GM23338 (cell line): ENCODE measurements around the gene KLHL40. TPM values are rescaled to one million over a fixed set of nuclear protein-coding genes. Genes with fewer than 3 reads are reported as not detected.

Source experiments
- ATAC-seq: fragments of 200-7000 bp; cut with Tn5 transposase; 3 replicates; pipeline ENCODE4 v1.9.1; 2020
- DNase-seq: peaks from one replicate; pipeline ENCODE4 v3.0.0-alpha.2; 2015; ENCODE audit warnings: low spot score
- H2AFZ ChIP-seq: fragments of 200-600 bp; sonication (generic); 2 replicates; pipeline ENCODE4 v1.8.0; 2016; ENCODE audit warnings: antibody characterized with exemption, mild to moderate bottlenecking, moderate library complexity
- H3F3A ChIP-seq: fragments of 200-600 bp; sonication (generic); replicated peaks from 2 replicates; pipeline ENCODE4 v1.8.0; 2017; ENCODE audit warnings: antibody characterized with exemption, mixed run types, low read depth
- H3K27ac ChIP-seq: fragments of 200-600 bp; sonication (generic); 2 replicates; pipeline ENCODE4 v1.6.1; 2016; ENCODE audit warnings: low read depth
- H3K27me3 ChIP-seq: fragments of 200-600 bp; sonication (generic); 2 replicates; pipeline ENCODE4 v1.8.0; 2016; ENCODE audit warnings: mild to moderate bottlenecking, mixed run types, moderate library complexity; ENCODE audit not compliant: insufficient read depth
- H3K36me3 ChIP-seq: fragments of 200-600 bp; sonication (generic); 2 replicates; pipeline ENCODE4 v1.8.0; 2016; ENCODE audit warnings: mild to moderate bottlenecking; ENCODE audit not compliant: insufficient read depth
- H3K4me1 ChIP-seq: fragments of 200-600 bp; sonication (generic); 2 replicates; pipeline ENCODE4 v1.8.0; 2016; ENCODE audit warnings: mild to moderate bottlenecking, moderate library complexity; ENCODE audit not compliant: insufficient read depth
- H3K4me2 ChIP-seq: fragments of 200-600 bp; sonication (generic); 2 replicates; pipeline ENCODE4 v1.7.1; 2017; ENCODE audit warnings: mixed run types
- H3K4me3 ChIP-seq: fragments of 200-600 bp; sonication (generic); 2 replicates; pipeline ENCODE4 v1.6.1; 2016; ENCODE audit warnings: mixed run types
- H3K79me2 ChIP-seq: fragments of 200-600 bp; sonication (generic); replicated peaks from 2 replicates; pipeline ENCODE4 v1.8.0; 2017; ENCODE audit warnings: mild to moderate bottlenecking; ENCODE audit not compliant: insufficient read depth
- H3K9me2 ChIP-seq: fragments of 200-600 bp; sonication (generic); 2 replicates; pipeline ENCODE4 v1.8.0; 2017; ENCODE audit not compliant: insufficient read depth
- H4K20me1 ChIP-seq: fragments of 200-600 bp; sonication (generic); replicated peaks from 2 replicates; pipeline ENCODE4 v1.8.0; 2017; ENCODE audit warnings: mild to moderate bottlenecking; ENCODE audit not compliant: insufficient read depth
- H3K27ac Mint-ChIP-seq: 2 replicates; pipeline ENCODE4 v1.8.0; 2020; ENCODE audit warnings: inconsistent platforms, mild to moderate bottlenecking, moderate library complexity, mixed read lengths
- H3K27me3 Mint-ChIP-seq: 3 replicates; pipeline ENCODE4 v1.8.0; 2022; ENCODE audit warnings: low read depth, mild to moderate bottlenecking, moderate library complexity, mixed read lengths, inconsistent platforms; ENCODE audit not compliant: insufficient read depth, poor library complexity
- H3K36me3 Mint-ChIP-seq: 3 replicates; pipeline ENCODE4 v1.8.0; 2021; ENCODE audit warnings: low read depth, mild to moderate bottlenecking, inconsistent platforms, moderate library complexity, mixed read lengths
- H3K4me1 Mint-ChIP-seq: 3 replicates; pipeline ENCODE4 v1.8.0; 2020; ENCODE audit warnings: mild to moderate bottlenecking, inconsistent platforms, mixed read lengths
- H3K4me3 Mint-ChIP-seq: 3 replicates; pipeline ENCODE4 v1.8.0; 2021; ENCODE audit warnings: moderate library complexity, mild to moderate bottlenecking, inconsistent platforms, mixed read lengths
- H3K9me3 Mint-ChIP-seq: 3 replicates; pipeline ENCODE4 v1.8.0; 2020; ENCODE audit warnings: moderate library complexity, mild to moderate bottlenecking, inconsistent platforms, mixed read lengths
- CREB1 ChIP-seq: fragments of 250-450 bp; sonication (Bioruptor Pico); IDR thresholded peaks from 2 replicates; pipeline ENCODE4 v1.5.0; 2020; ENCODE audit warnings: low read depth, mild to moderate bottlenecking, moderate library complexity
- EZH2 ChIP-seq: fragments of 200-600 bp; sonication (generic); IDR thresholded peaks from one replicate; pipeline ENCODE4 v1.8.0; 2017; ENCODE audit warnings: antibody characterized with exemption, mild to moderate bottlenecking, low read depth; ENCODE audit not compliant: unreplicated experiment
- EZH2phosphoT487 ChIP-seq: fragments of 200-600 bp; sonication (generic); IDR thresholded peaks from one replicate; pipeline ENCODE4 v1.8.1; 2018; ENCODE audit warnings: antibody characterized with exemption; ENCODE audit not compliant: unreplicated experiment
- JUNB ChIP-seq: IDR thresholded peaks from one replicate; pipeline ENCODE4 v1.6.1; 2016; ENCODE audit warnings: antibody characterized with exemption; ENCODE audit not compliant: unreplicated experiment
- NANOG ChIP-seq: IDR thresholded peaks from 2 replicates; pipeline ENCODE4 v1.6.1; 2016; ENCODE audit warnings: antibody characterized with exemption, borderline replicate concordance
- STAT1 ChIP-seq: IDR thresholded peaks from one replicate; pipeline ENCODE4 v1.6.1; 2016; ENCODE audit warnings: antibody characterized with exemption; ENCODE audit not compliant: unreplicated experiment
- ZNF114 ChIP-seq: fragments of 250-450 bp; sonication (Bioruptor Pico); IDR thresholded peaks from 2 replicates; pipeline ENCODE4 v1.5.0; 2020; ENCODE audit warnings: mild to moderate bottlenecking, moderate library complexity
- ZNF331 ChIP-seq: fragments of 250-450 bp; sonication (Bioruptor Pico); IDR thresholded peaks from 2 replicates; pipeline ENCODE4 v1.5.0; 2020; ENCODE audit warnings: low read depth, mild to moderate bottlenecking, moderate library complexity
- polyA plus RNA-seq: library from polyadenylated mRNA; unstranded; fragments of >200 nt; fragmentation: Nextera tagmentation; extraction: Ambion mirVana; gene quantifications from 2 replicates; pipeline ENCODE4 v1.2.1, GENCODE V29; 2016
- total RNA-seq: library from RNA; depleted of rRNA; stranded (reverse); fragments of >200 nt; shearing (Covaris generic); gene quantifications from 2 replicates; pipeline ENCODE4 v1.2.3, GENCODE V29; 2014
- TF ChIP-seq, protein P1 (sequence below), 2 experiments: fragments of 200-600 bp in 1 of 2; sonication (generic) in 1 of 2; conservative IDR thresholded peaks; 2 replicates each; pipeline versions ENCODE4 v1.5.1 to v1.6.1; 2016 to 2017; ENCODE audit warnings: antibody characterized with exemption in 2 of 2, low read depth in 2 of 2, mild to moderate bottlenecking in 2 of 2, moderate library complexity in 1 of 2
- TF ChIP-seq, protein P2 (sequence below): IDR thresholded peaks from 2 replicates; pipeline ENCODE4 v1.6.1; 2016; ENCODE audit warnings: antibody characterized with exemption
- TF ChIP-seq, protein P3 (sequence below): IDR thresholded peaks from one replicate; pipeline ENCODE4 v1.6.1; 2018; ENCODE audit warnings: antibody characterized with exemption; ENCODE audit not compliant: unreplicated experiment

KLHL40 gene
- total and polyA plus RNA-seq, 2 experiments from 2014 or later, result not detected

DNA sequence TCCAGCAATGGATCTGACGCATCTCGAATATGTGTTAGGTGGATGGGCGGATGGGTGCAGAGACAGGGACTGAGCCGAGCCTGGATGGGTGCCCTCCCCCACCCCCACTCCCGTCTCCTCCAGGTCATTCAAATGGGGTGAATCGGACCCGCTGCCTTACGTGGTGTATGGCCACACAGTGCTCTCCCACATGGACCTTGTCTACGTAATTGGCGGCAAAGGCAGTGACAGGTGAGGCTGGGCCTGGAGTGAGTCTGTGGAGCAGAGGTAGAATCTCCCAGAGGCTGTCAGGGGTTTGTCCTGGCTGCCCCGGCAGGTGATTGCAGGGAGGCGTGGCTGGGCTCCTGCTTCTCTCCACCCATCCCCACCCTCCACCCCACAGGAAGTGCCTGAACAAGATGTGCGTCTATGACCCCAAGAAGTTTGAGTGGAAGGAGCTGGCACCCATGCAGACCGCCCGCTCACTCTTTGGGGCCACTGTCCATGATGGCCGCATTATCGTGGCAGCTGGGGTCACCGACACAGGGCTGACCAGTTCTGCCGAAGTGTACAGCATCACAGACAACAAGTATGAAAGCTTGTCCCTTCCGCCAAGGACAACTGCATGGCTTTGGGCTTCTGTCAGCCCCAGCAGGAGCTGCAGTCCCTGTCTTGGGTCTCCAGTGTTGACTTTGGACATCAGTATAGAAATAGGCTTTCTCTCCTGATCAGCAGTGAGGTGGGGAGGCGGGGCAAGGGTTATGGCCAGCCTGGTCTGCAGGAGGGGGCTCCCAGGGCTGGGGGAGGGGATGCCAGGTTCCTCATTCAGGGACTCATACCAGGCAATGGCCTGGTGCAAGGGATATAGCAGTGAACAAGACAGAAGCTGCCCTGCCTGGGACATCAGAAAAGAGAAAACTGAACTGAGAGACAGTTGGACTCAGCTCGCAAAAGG is 3.4 kb downstream of the KLHL40 start:
- TF ChIP-seq, protein P1, sequence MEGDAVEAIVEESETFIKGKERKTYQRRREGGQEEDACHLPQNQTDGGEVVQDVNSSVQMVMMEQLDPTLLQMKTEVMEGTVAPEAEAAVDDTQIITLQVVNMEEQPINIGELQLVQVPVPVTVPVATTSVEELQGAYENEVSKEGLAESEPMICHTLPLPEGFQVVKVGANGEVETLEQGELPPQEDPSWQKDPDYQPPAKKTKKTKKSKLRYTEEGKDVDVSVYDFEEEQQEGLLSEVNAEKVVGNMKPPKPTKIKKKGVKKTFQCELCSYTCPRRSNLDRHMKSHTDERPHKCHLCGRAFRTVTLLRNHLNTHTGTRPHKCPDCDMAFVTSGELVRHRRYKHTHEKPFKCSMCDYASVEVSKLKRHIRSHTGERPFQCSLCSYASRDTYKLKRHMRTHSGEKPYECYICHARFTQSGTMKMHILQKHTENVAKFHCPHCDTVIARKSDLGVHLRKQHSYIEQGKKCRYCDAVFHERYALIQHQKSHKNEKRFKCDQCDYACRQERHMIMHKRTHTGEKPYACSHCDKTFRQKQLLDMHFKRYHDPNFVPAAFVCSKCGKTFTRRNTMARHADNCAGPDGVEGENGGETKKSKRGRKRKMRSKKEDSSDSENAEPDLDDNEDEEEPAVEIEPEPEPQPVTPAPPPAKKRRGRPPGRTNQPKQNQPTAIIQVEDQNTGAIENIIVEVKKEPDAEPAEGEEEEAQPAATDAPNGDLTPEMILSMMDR (conservative IDR thresholded peaks at IDR 0.05; ENCODE audit: low read depth in 2 of 2), result no peak
- TF ChIP-seq NANOG, result no peak
- TF ChIP-seq ZNF114 (CRISPR knock-in tag), result no peak
- TF ChIP-seq JUNB, result no peak
- TF ChIP-seq, protein P2, sequence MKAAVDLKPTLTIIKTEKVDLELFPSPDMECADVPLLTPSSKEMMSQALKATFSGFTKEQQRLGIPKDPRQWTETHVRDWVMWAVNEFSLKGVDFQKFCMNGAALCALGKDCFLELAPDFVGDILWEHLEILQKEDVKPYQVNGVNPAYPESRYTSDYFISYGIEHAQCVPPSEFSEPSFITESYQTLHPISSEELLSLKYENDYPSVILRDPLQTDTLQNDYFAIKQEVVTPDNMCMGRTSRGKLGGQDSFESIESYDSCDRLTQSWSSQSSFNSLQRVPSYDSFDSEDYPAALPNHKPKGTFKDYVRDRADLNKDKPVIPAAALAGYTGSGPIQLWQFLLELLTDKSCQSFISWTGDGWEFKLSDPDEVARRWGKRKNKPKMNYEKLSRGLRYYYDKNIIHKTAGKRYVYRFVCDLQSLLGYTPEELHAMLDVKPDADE, result no peak
- TF ChIP-seq EZH2, result no peak
- no peak for TF ChIP-seq EZH2phosphoT487
- no peak for TF ChIP-seq ZNF331 (CRISPR knock-in tag)
- no peaks in the 10 kb centered on the region for H3K4me1 ChIP-seq
- DNase-seq, result no peak
- H3K4me3 Mint-ChIP-seq, result no peak overlapping the region
- H3K27ac Mint-ChIP-seq, result no peak overlapping the region
- peaks cover 19% of the 10 kb centered on the region for H3K4me1 Mint-ChIP-seq
- H4K20me1 ChIP-seq, result no peaks in the 10 kb centered on the region
- H3K27me3 Mint-ChIP-seq, result peaks cover 17% of the 10 kb centered on the region
- H3F3A ChIP-seq, result no peaks in the 10 kb centered on the region
- no peaks in the 10 kb centered on the region for H3K36me3 ChIP-seq
- H3K27me3 ChIP-seq, result no peaks in the 10 kb centered on the region
- no peaks in the 10 kb centered on the region for H3K36me3 Mint-ChIP-seq
- H2AFZ ChIP-seq, result no peak overlapping the region
- H3K27ac ChIP-seq, result no peak overlapping the region
- no peak overlapping the region for H3K4me3 ChIP-seq
- H3K4me2 ChIP-seq, result no peak overlapping the region
- no peaks in the 10 kb centered on the region for H3K79me2 ChIP-seq
- no peak for ATAC-seq
- H3K9me2 ChIP-seq, result no peaks in the 10 kb centered on the region
- H3K9me3 Mint-ChIP-seq, result no peaks in the 10 kb centered on the region

DNA sequence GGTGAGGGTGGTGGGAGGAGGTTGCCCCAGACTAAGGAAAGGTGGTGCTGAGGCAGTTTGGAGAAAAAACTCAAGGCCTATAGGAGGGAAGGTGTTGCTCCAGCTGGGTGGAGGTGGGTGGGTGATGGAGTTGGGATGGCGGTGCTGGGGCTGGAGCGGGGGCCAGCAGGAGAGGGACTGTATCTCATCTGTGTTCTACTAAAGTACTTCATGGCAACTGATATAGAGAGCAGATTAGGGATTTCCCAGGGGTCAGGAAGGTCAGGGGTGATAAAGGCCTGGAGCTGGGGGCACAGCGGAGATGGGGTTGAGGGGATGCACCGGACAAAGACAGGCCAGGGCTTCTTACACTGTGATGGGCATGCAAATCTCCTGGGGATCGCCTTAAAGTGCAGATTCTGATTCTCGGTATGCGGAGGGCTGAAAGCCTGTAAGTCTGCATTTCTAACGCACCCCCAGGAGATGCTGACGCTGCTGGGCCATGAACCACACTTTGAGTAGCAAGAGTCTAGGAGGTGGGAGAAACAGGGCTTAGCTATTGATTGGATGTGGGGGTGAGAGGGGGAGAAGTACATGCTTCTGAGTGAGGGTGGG is 4.2 kb downstream of the KLHL40 start:
- Histone ChIP-seq H3K79me2 (no peaks in the 10 kb centered on the region), H3K36me3 (no peaks in the 10 kb centered on the region), H3K9me2 (no peaks in the 10 kb centered on the region), H3K4me3 (no peak overlapping the region), H3F3A (no peaks in the 10 kb centered on the region), H3K27ac (no peak overlapping the region), H3K4me2 (no peak overlapping the region), H3K27me3 (no peaks in the 10 kb centered on the region), H3K4me1 (no peaks in the 10 kb centered on the region), H2AFZ (no peak overlapping the region), H4K20me1 (no peaks in the 10 kb centered on the region)
- H3K9me3 Mint-ChIP-seq, result no peaks in the 10 kb centered on the region
- H3K4me3 Mint-ChIP-seq, result no peak overlapping the region
- DNase-seq, result no peak
- H3K36me3 Mint-ChIP-seq, result no peaks in the 10 kb centered on the region
- ATAC-seq, result peak; percentile 18; the same call in 2 of the 3 replicates
- H3K27ac Mint-ChIP-seq, result no peak overlapping the region
- H3K4me1 Mint-ChIP-seq, result peaks cover 19% of the 10 kb centered on the region
- H3K27me3 Mint-ChIP-seq, result peaks cover 17% of the 10 kb centered on the region
- TF ChIP-seq, protein P3, sequence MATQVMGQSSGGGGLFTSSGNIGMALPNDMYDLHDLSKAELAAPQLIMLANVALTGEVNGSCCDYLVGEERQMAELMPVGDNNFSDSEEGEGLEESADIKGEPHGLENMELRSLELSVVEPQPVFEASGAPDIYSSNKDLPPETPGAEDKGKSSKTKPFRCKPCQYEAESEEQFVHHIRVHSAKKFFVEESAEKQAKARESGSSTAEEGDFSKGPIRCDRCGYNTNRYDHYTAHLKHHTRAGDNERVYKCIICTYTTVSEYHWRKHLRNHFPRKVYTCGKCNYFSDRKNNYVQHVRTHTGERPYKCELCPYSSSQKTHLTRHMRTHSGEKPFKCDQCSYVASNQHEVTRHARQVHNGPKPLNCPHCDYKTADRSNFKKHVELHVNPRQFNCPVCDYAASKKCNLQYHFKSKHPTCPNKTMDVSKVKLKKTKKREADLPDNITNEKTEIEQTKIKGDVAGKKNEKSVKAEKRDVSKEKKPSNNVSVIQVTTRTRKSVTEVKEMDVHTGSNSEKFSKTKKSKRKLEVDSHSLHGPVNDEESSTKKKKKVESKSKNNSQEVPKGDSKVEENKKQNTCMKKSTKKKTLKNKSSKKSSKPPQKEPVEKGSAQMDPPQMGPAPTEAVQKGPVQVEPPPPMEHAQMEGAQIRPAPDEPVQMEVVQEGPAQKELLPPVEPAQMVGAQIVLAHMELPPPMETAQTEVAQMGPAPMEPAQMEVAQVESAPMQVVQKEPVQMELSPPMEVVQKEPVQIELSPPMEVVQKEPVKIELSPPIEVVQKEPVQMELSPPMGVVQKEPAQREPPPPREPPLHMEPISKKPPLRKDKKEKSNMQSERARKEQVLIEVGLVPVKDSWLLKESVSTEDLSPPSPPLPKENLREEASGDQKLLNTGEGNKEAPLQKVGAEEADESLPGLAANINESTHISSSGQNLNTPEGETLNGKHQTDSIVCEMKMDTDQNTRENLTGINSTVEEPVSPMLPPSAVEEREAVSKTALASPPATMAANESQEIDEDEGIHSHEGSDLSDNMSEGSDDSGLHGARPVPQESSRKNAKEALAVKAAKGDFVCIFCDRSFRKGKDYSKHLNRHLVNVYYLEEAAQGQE, result no peak
- TF ChIP-seq EZH2phosphoT487 (no peak), JUNB (no peak), EZH2 (no peak), CREB1 (CRISPR knock-in tag) (no peak), ZNF331 (CRISPR knock-in tag) (no peak), STAT1 (no peak), ZNF114 (CRISPR knock-in tag) (no peak), NANOG (no peak)
- TF ChIP-seq, protein P1 (conservative IDR thresholded peaks at IDR 0.05; ENCODE audit: low read depth in 2 of 2), result no peak
- TF ChIP-seq, protein P2, result no peak
